ENCODE data around the gene MAP3K13.

DNA sequence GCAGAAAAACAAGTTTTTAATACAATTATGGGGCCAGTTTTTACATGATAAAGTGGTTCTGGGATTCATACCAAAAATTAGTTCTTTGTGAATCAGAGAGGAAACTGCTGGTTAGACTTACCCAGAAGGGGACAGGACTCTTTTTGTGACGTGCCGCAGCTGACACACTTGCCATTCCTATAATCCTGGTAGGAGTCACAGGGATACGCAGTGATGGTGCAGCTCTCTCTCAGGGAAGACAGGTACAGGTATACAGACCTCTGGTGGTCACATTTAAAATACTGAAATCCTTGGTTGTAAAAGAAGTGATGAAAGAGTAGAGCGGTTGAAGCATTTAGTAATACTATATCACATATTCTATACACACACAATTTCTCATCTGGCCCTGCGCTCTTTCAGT, 156.1 kb downstream of the MAP3K13 start:
- TF ChIP-seq, protein P1, sequence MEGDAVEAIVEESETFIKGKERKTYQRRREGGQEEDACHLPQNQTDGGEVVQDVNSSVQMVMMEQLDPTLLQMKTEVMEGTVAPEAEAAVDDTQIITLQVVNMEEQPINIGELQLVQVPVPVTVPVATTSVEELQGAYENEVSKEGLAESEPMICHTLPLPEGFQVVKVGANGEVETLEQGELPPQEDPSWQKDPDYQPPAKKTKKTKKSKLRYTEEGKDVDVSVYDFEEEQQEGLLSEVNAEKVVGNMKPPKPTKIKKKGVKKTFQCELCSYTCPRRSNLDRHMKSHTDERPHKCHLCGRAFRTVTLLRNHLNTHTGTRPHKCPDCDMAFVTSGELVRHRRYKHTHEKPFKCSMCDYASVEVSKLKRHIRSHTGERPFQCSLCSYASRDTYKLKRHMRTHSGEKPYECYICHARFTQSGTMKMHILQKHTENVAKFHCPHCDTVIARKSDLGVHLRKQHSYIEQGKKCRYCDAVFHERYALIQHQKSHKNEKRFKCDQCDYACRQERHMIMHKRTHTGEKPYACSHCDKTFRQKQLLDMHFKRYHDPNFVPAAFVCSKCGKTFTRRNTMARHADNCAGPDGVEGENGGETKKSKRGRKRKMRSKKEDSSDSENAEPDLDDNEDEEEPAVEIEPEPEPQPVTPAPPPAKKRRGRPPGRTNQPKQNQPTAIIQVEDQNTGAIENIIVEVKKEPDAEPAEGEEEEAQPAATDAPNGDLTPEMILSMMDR (IDR thresholded peaks at IDR 0.05), result no peak
- TF ChIP-seq POLR2A (IDR thresholded peaks at IDR 0.05) (no peak), EP300 (IDR thresholded peaks at IDR 0.05) (no peak)

All from ovary (tissue), 3 donors.